ENCODE results near the gene EED. TPM values are rescaled to one million over a fixed set of nuclear protein-coding genes. Genes with fewer than 3 reads are reported as not detected.

Gene EED, protein sequence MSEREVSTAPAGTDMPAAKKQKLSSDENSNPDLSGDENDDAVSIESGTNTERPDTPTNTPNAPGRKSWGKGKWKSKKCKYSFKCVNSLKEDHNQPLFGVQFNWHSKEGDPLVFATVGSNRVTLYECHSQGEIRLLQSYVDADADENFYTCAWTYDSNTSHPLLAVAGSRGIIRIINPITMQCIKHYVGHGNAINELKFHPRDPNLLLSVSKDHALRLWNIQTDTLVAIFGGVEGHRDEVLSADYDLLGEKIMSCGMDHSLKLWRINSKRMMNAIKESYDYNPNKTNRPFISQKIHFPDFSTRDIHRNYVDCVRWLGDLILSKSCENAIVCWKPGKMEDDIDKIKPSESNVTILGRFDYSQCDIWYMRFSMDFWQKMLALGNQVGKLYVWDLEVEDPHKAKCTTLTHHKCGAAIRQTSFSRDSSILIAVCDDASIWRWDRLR
- 40.7 TPM for total RNA-seq

GRCh38 chr11:86244522-86245368 is at the start of gene EED:
EED (plus strand) TSS chr11:86244753; CDS start chr11:86245230, 477 bp downstream.

GRCh38 chr11:86302092-86302793 is 57.7 kb downstream of the EED start, which contains the start of gene HIKESHI:
HIKESHI (plus strand) TSS chr11:86302240; CDS start chr11:86302449, 209 bp downstream.

Other genes starting within 250 kb of the EED start
- 404 TPM for gene PICALM, start 175.7 kb upstream of the EED start, total RNA-seq
- 47.7 TPM for gene HIKESHI, start 57.5 kb downstream of the EED start, total RNA-seq
- 3.7 TPM for gene CCDC81, start 130.1 kb downstream of the EED start, total RNA-seq

Data from camera-type eye (tissue), 1 donor.